HG03159 (cell line): ENCODE data around the gene PPT1.

Source experiments
- ATAC-seq: cut with Tn5 transposase; IDR thresholded peaks from one replicate; pipeline ENCODE4 v1.9.1; 2021; ENCODE audit warnings: mild to moderate bottlenecking, moderate library complexity; ENCODE audit not compliant: unreplicated experiment

Gene PPT1

DNA sequence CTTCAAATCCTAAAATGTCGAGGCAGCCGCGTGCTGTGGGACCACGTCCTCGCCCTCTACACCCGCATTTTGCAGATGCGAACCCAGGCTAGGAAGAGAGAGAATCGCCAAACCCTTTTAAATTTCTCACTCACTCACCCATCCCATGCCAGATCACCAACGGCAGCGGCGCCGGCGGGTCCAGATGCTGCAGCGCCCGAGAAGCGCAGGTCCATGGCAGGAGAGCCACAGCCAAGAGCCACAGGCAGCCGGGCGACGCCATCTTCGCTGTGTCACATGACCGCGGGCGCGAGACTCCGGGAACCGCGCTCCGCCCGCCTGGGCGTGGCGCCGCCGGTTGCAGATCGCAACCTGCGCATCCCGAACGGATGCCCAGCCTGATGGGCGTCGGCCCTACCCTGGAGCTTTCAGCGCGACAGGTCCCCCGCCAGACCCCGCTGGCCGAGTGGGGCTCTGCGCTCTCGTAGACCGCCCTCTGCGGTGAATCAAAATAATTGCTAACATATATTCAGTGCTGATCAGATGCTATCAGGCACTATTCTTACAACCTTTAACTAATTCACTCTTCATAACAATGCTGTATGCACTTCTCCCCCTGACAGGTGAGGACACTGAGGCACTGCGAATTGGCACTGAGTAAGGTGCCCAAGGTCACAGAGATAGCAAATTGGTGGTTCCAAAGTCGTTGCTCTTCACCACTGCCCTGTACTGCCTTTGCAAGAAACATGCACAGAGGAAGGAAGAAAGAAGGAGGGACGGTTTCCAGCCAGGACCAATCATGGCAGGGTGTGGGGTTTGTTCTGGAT lies at the start of gene PPT1:
PPT1 (minus strand) TSS at position 276 of the 806 bp plus-strand sequence; CDS start at position 262, 14 bp downstream.
- peak; percentile 75 for ATAC-seq

DNA sequence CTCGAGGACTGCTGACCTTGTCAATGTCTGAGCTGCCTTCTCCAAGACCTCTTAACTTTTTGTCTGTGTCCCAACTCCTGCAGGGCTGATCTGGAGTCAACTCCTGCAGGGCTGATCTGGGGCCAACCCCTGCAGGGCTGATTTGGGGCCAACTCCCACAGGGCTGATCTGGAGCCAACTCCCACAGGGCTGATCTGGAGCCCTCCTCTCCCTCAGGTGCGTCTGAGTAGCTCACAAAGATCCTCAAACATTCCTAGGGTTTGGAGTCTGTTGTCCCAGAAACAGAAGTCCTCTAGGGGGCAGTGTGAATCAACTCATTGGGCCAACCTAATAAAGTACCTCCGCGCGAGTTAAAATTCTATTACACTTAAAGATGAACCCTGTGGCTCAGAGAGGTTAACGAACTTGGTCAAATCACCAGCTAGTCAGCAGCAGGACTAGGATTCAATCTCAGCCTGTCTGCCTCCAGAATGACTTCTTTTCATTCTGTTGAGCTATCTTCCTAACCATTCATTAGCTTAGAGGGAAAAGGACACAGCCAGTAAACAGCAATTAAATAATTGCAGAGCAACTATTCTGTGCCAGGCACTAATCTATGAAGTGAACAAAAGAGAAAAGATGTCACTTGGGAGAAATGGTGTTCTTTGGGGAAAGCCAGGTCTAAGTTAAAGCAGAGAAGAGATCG lies 47.0 kb upstream of the PPT1 start:
- no peak for ATAC-seq

DNA sequence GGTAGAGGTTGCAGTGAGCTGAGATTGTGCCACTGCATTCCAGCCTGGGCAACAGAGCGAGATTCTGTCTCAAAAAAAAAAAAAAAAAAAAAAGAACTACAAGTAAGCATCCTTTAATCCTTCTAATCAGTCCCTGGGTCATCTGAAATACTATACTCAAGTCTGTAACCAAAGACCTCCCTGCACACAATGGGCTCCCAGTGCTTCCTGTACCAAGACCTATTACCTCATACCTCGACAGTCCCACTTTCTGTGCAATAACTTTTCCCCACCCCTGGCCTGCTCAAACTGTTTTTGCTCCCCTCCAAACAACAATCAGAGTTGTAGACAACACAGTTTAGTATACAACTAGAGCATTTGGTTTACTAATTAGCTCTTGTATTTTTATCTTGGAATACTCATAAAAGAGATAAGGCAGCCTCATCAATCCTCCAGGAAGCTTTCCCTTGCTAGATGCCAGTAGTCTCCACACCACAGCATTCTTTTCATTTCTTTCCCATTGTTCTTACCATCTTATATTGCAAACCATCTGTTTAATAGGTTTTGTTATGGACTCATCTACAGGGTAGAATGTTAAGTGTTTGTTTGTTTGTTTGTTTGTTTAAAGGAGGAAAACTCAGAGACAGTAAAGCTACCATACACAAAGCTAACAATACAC lies 45.0 kb upstream of the PPT1 start:
- ATAC-seq: no peak

DNA sequence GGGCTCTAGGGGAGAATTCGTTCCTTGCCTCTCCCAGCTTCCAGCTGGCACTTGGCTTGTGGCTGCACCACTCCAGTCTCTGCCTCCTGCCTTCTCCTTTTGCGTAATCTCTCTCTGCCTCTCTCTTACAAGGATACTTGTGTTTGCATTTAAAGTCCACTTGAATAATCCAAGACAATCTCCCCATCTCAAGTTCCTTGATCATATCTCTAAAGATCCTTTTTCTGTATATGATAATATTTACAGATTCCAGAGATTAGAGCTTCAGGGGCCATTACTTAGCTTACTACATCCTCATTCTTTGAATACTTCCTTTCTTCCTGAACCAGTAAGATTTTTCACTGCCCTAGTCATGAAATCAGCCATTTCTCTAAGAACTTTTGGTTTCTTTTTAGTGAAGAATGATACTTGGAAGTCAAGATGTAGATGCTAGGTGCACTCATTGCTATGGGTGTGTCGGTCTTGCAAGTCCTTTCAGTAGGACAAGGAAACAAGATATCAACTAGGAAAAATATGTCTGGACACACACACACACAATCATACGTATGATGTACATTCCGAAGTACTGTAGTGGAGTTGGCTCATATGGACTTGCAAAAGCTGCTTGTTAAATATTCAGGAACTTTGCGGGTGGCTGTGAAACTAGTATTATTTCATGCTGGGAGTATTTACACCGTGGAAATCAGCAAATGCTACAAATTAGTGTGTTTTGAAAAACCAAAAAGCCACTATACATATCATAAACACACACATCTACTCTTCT lies 43.3 kb upstream of the PPT1 start:
- no peak for ATAC-seq

DNA sequence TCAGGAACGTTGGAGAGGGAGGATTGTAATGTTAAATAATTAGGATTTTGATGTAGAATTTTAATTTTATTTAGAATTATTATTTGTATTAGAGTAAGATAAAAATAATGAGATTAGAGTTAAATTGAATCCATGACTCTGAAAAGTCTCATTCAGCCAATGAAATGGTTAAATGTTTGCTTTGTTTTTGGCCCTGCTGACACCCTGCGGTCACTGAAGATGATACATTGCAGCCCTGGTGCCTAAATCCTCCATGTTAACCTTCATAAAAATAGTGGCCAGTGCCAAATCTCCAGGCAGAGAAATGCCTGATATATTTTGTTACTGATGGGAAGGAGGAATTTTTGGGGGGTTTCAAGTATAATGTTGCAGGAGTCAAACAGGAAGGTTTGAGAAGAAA lies 36.8 kb upstream of the PPT1 start:
- ATAC-seq: no peak

DNA sequence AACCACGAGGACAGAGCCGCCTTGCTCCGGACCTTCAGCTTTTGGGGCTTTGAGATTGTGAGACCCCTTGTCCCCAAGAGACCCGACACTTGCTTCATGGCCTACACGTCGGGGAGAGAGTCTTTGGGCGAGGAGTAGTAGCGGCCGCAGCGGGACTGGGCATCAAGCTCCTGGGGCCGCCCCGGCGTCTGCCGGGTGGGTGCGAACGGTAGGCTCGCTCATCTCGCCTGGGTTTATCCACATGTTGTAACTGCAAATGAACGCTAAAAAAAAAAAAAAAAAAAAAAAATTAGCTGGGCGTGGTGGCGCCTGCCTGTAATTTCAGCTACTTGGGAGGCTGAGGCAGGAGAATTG lies 36.2 kb upstream of the PPT1 start:
- no peak for ATAC-seq

DNA sequence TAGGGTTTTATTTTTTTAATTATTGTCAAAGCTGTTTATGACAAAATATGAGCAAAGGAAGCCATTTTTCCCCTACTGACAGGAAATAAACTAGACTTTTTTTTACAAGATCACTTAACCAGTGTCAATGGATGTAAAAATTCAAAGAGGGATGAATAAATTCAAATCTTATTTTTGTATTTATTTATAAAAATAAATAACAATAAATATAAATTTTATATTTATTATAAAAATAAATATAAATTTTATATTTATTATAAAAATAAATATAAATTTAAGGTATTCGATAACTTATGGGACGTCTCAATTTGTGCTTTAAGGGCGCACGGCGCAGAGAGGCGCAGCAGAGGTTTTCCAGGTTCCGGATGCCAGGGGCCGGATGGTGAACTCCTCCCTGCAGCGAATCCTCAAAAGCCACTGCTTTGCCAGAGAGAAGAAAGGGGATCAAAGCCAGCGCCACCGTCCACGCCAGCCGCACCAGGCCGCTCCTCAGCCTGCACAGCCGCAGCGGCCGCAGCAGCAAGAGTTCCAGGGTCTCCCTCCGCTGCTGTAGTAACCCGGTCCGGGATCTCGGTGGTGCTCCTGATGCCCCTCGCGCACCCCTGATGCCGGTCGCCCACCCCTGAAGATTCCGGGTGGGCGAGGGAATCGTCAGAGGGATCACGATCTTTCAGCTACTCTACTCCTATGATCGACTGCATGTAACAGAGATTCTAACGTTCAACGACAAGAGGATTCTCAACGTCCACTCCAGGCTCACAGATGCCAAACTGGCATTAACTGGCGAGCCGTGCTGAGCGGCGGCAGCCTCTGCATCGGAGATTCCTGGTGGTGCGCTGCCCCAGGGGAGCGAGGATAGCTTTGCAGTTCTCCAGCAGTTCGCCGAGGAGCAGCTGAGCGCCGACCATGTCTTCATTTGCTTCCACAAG lies 35.6 kb upstream of the PPT1 start:
- no peak for ATAC-seq

DNA sequence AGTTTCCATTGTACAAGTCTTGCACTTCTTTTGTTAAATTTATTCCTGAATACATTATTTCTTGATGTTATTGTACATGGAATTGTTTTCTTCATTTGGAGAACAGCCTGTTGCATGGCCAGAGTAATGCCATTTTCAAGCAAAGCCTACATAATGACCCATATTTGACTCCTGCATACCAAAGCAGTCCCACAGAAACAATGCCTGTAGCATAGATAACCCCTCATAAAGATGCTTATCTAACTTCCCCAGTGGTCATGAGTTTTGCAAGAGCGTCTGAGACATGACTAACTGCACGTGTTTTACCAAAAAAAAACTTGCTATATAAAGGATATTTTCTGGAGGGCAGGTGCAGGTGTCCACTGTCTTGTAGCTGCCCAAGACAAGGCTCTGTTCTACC lies 33.8 kb upstream of the PPT1 start:
- ATAC-seq: no peak

DNA sequence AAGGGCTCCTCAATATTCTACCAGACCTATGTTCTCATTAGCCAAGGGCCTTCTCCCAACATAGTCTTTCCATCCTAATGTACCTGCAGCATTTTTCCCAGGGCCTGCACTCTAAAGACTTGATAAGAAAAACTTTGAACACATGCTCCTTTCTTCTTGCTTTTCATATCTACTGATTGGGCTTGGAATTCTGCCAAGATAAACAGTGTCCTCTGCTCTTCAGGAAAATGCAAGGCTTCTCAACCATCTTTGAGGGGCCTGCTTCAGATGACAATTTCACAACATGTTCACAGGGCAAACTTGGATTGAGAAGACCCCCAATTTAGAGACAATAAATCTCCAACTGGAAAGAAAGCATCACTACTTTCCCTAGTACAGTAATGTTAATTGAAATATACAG lies 25.8 kb upstream of the PPT1 start:
- ATAC-seq: no peak

DNA sequence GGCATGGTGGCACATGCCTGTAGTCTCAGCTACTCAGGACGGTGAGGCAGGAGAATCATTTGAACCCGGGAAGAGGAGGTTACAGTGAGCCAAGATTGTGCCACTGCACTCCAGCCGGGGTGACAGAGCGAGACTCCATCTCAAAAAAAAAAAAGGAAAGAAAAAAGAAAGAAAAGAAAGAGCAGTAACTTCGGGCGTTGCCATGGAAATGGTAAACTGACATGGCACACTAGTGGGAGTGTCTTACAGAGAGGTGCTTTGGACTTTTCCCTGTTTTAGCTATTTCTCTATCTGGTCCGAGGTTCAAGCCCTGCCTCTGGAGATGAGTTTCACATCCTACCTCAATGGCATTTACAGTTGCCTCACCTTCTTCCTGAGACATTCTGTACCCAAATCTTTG lies 23.1 kb upstream of the PPT1 start:
- ATAC-seq: no peak

DNA sequence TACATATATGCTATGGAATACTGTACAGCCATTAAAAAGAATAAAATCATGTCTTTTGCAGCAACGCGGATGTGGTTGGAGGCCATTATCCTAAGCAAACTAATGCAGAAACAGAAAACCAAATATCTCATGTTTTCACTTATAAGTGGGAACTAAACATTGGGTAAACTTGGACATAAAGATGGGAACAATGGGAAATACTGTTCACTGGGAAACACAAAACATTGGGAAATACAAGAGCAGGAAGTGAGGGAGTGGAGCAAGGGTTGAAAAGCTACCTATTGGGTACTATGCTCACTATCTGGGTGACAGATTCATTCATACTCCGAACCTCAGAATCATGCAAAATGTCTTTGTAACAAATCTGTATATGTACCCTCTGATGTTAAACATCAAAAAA lies 17.3 kb upstream of the PPT1 start:
- ATAC-seq: no peak

DNA sequence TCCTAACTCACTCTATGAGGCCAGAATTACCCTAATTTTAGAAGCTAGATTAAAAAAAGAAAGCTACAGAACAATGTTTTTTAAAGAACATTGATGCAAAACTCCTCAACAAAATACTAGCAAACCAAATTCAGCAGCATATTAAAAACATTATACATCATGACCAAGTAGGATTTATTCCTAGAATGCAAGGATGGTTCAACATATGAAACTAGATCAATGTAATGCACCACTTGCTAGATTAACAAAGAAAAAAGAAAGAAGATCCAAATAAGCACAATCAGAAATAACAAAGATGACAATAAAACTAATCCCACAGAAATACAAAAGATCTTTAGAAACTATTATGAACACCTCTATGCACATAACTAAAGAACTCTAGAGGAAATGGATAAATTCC lies 13.3 kb upstream of the PPT1 start:
- no peak for ATAC-seq

DNA sequence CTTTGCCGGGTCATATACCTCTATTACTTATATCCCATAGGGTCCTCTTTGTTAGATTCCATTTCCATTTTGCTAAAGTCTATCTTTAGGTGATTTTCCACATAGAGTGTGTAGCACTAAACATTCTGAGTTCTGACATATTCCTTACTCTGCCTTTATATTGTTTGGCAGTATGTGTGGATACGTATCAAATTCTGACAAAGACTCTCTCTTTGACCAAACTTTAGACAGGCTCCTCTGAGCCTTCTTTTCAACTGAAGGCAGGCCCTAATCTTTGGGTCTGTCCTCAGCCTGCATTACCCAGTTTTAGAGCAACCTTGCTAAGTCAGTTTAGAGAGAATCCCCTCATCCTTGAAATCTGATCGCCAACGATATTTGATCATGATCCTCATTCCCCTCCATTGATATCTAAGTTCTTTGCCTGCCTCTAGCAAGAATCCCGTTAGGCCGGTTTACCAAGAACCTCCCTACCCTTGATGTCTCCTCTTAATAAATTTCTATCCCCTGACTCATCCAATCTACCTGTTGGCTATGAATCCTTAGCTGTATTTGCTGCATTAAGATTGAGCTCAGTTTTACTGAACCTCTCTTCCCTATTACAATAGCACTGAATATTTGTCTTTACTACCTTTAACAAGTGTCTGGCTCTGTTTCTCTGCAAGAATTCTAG lies 10.4 kb upstream of the PPT1 start:
- no peak for ATAC-seq

DNA sequence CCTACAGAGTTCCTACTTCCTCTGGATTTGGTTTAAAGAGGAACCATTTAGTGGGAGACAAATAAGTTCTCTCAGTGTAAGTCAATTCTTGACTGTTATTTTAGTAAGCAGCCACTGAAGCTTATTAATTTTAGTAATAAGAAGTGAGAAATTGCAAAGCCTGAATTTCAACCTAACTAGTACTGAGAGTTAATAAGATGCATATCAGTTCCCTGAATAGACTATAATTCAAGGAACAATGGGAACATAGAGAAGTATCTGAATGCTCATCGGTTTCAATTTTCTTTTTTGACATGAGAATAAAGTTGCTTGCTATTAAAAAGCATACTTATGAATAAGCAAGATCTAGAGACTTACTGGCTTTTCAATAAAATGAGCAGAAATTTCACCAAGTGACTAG lies 8.0 kb upstream of the PPT1 start:
- ATAC-seq: no peak

DNA sequence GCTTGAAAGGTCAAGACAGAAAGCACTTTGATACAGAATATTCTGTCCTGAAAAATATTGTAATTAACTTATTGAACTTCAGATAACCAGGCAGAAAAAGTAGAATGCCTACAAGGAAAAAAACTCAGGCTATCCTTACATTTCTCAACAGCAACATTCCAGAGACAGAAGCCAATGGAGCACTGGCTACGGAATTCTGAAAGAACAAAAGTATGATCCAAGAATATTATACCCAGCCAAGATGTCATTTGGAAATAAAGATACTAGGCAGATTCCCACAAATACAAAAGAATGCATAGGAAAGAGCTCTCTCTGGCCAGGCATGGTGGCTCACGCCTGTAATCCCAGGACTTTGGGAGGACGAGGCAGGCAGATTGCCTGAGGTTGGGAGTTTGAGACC lies 5.8 kb upstream of the PPT1 start:
- no peak for ATAC-seq

DNA sequence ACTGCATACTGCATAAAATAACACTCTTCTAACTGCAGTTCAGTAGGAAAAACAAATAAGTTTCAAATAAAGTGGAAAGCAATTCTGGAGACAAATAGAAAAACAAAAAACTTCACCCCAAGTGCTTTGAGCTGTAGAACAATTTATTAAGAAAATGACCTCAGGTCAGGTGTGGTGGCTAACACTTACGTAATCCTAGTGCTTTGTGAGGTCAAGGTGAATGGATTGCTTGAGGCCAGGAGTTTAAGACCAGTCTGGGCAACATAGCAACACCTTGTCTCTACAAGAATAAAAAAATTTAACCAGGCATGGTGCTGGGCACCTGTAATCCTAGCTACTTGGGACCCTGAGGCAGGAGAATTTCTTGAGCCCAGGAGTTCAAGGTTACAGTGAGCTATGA lies 5.0 kb upstream of the PPT1 start:
- no peak for ATAC-seq

DNA sequence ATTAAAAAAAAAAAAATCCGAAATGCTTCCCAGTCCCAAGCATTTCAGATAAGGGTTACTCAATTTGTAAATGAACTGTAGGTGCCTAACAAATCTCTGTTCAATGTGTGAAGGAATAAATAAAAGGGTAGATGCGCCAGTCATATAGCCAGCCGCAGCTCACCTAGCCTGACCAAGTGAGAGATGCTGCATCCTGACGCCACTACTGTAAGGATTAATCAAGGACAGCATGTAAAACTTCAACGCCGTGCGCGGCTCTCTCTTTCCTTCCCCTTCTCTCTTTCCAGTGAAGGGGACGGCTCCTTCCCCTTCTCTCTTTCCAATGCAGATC lies 441 bp downstream of the PPT1 start:
- peak; percentile 15 for ATAC-seq

DNA sequence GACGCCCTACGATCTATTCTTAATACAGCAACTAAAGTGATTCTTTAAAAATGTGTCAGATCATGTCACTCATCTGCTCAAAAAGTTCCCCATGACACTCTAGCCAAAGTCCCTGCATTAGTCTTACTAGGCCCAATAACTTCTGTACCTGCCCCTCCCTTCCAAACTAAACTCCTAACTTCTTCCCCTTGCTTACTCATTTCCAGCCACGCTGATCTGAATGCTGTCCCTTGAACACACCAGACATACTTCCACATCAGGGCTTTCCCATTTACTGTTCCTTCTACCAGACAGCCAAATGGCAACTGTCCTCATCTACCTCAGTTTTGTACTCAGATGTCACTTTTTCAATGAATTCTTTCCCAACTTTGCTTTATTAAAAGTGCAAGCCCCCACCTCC lies 1.2 kb downstream of the PPT1 start:
- ATAC-seq: no peak

DNA sequence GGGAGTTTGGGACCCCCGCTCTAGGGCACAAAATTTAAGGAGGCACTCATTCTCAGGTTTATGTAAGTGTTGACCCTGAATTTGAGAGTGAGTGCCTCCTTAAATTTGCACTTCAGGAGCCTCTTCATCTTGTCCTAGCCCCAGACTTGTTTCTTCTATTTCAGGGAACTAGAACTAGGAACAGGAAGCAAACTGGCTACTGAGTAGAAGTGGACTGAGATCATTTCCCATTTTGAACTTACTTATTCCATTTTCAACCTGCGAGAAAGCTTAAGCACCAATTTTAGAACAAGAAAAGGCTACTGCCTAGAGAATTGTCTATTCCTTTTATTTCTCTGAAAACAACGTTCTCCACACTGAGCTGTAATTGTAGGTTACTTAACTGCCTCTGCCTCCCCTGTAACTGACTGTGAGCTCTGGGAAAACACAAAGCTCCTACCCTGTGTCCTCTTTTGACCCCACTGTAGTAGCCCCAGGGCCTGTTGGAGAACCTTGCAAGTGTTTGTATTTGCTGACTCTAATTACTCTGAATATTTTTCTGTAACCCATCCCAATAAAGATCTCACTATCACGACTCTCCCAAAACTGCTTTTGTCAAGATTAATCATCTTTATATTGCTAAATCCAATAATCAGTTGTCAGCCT lies 2.5 kb downstream of the PPT1 start:
- no peak for ATAC-seq
